Upper lobe of left lung (tissue), 6 donors: ENCODE measurements around the gene ZNF763. TPM values are rescaled to one million over a fixed set of nuclear protein-coding genes. Genes with fewer than 3 reads are reported as not detected.

Experiments
- ATAC-seq, 2 donors: fragments of 200-7000 bp; cut with Tn5 transposase; one replicate each; pipeline ENCODE4 v1.9.1; 2022; ENCODE audit warnings: mild to moderate bottlenecking in 2 of 2, moderate library complexity in 2 of 2; ENCODE audit not compliant: low FRiP score in 2 of 2
- DNase-seq, 2 donors: peaks; one replicate each; pipeline ENCODE4 v3.0.0-alpha.2; 2019 to 2020
- H3K27ac ChIP-seq, 4 donors: fragments of 200-600 bp; sonication (generic); one replicate each; pipeline ENCODE4 v1.5.1; 2016 to 2019
- H3K27me3 ChIP-seq, 4 donors: fragments of 200-600 bp; sonication (generic); one replicate each; pipeline ENCODE4 v1.5.1; 2017 to 2019
- H3K36me3 ChIP-seq, 4 donors: fragments of 200-600 bp; sonication (generic); one replicate each; pipeline ENCODE4 v1.5.1; 2016 to 2019
- H3K4me1 ChIP-seq, 4 donors: fragments of 200-600 bp; sonication (generic); one replicate each; pipeline ENCODE4 v1.5.1; 2018 to 2019
- H3K4me3 ChIP-seq, 4 donors: fragments of 200-600 bp; sonication (generic); one replicate each; pipeline ENCODE4 v1.5.1; 2017 to 2019; ENCODE audit warnings: mild to moderate bottlenecking in 2 of 4, moderate library complexity in 1 of 4
- H3K9me3 ChIP-seq, 4 donors: fragments of 200-600 bp; sonication (generic); one replicate each; pipeline ENCODE4 v1.5.1; 2018 to 2019
- EP300 ChIP-seq, 4 donors: sonication (generic); formaldehyde crosslinking; IDR thresholded peaks; one replicate each; pipeline ENCODE4 v1.5.1; 2017; ENCODE audit warnings: antibody characterized with exemption in 4 of 4, control low read depth in 2 of 4
- POLR2A ChIP-seq, 4 donors: fragments of 450-650 bp; IDR thresholded peaks; one replicate each; pipeline ENCODE4 v1.5.1; 2016 to 2017; ENCODE audit warnings: antibody characterized with exemption in 4 of 4, mild to moderate bottlenecking in 2 of 4
- POLR2AphosphoS5 ChIP-seq, 2 donors: sonication (generic); formaldehyde crosslinking; IDR thresholded peaks; one replicate each; pipeline ENCODE4 v1.5.1; 2017; ENCODE audit warnings: antibody characterized with exemption in 2 of 2
- WGBS, 2 donors: methylation state at CpG; one replicate each; pipeline ENCODE4 v1.1.5; 2017 to 2018; 5-methylcytosine and 5-hydroxymethylcytosine counted together
- total RNA-seq, 6 donors: library from RNA; depleted of rRNA in 4 of 6; stranded (reverse); fragments of >200 nt in 4 of 6; gene quantifications; one replicate each; pipeline versions ENCODE4 v1.1.0 to v1.2.1, GENCODE V29; 2016 to 2021
- TF ChIP-seq, protein P1 (sequence below), 6 experiments: fragments of 450-650 bp in 4 of 6; fragments of 200-600 bp in 2 of 6; sonication (generic) in 2 of 6; IDR thresholded peaks; one replicate each; pipeline ENCODE4 v1.5.1; 2016 to 2019; ENCODE audit warnings: antibody characterized with exemption in 6 of 6
- donor health status: DM: no; HTN: no; CAD: no; lungs with moderate emphysema.
- donor health status: DM: no; HTN: yes; CAD: no; lungs with severe emphysema.

The ZNF763 gene
- total RNA-seq, 6 donors from 2014 or later, result 2.4 to 9.4 (median 5.9) TPM

DNA sequence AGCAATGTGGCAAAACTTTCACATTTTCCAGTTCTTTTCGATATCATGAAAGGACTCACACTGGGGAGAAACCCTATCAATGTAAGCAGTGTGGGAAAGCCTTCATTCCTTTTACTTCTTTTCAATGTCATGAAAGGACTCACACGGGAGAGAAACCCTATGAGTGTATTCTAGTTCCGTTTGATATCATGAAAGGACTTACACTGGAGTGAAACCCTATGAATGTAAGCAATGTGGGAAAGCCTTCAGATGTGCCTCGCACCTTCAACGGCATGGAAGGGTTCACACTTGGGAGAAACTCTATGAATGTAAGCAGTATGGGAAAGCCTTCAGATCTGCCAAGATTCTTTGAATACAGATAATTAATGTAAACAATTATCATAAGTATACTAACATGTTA lies 14.5 kb upstream of the ZNF763 start:
- no peak overlapping the region for H3K4me3 ChIP-seq
- H3K27ac ChIP-seq, result no peak overlapping the region
- H3K9me3 ChIP-seq, result peaks cover 62 to 99% (median 88%) of the 10 kb centered on the region in 4 donors
- H3K36me3 ChIP-seq, result peaks cover 26 to 46% (median 43%) of the 10 kb centered on the region in 4 donors
- no peaks in the 10 kb centered on the region for H3K27me3 ChIP-seq
- ATAC-seq (no peak), DNase-seq (no peak)
- 93 to 98% methylated on average over 5 of the region's 5 CpGs for WGBS, 2 donors
- no peaks in the 10 kb centered on the region for H3K4me1 ChIP-seq
- TF ChIP-seq POLR2A (IDR thresholded peaks at IDR 0.05), result no peak
- TF ChIP-seq, protein P1, sequence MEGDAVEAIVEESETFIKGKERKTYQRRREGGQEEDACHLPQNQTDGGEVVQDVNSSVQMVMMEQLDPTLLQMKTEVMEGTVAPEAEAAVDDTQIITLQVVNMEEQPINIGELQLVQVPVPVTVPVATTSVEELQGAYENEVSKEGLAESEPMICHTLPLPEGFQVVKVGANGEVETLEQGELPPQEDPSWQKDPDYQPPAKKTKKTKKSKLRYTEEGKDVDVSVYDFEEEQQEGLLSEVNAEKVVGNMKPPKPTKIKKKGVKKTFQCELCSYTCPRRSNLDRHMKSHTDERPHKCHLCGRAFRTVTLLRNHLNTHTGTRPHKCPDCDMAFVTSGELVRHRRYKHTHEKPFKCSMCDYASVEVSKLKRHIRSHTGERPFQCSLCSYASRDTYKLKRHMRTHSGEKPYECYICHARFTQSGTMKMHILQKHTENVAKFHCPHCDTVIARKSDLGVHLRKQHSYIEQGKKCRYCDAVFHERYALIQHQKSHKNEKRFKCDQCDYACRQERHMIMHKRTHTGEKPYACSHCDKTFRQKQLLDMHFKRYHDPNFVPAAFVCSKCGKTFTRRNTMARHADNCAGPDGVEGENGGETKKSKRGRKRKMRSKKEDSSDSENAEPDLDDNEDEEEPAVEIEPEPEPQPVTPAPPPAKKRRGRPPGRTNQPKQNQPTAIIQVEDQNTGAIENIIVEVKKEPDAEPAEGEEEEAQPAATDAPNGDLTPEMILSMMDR (IDR thresholded peaks at IDR 0.05), result no peak
- no peak for TF ChIP-seq POLR2AphosphoS5 (IDR thresholded peaks at IDR 0.05)
- TF ChIP-seq EP300 (IDR thresholded peaks at IDR 0.05), result no peak

- WGBS, 2 donors, result 35 to 40% methylated on average over 25 to 26 of the region's 26 CpGs
- peak overlapping the region; percentile 95 to 99 (median 98) for H3K27ac ChIP-seq
- no peaks in the 10 kb centered on the region for H3K9me3 ChIP-seq
- H3K4me3 ChIP-seq, result peak overlapping the region in 3 of 4 donors; percentile 85 to 89 (median 85)
- DNase-seq (peak; percentile 76 to 83), ATAC-seq (peak; percentile 90 to 91)
- peaks cover 14 to 24% (median 17%) of the 10 kb centered on the region in 4 donors for H3K4me1 ChIP-seq
- H3K36me3 ChIP-seq, result no peaks in the 10 kb centered on the region
- no peaks in the 10 kb centered on the region for H3K27me3 ChIP-seq
- TF ChIP-seq POLR2A (IDR thresholded peaks at IDR 0.05) (no peak), EP300 (IDR thresholded peaks at IDR 0.05) (no peak), POLR2AphosphoS5 (IDR thresholded peaks at IDR 0.05) (no peak)
- TF ChIP-seq, protein P1 (IDR thresholded peaks at IDR 0.05), result peak; percentile 69 to 85 (median 80)
Measured at GRCh38 chr19:11963566-11964355, 1.1 kb upstream of the ZNF763 start.

GRCh38 chr19:11964496-11964857 lies 363 bp upstream of the ZNF763 start:
- Histone ChIP-seq H3K4me3 (peak overlapping the region in 3 of 4 donors; percentile 85 to 89 (median 85)), H3K9me3 (no peaks in the 10 kb centered on the region), H3K4me1 (peaks cover 14 to 24% (median 17%) of the 10 kb centered on the region in 4 donors), H3K27me3 (no peaks in the 10 kb centered on the region), H3K36me3 (no peaks in the 10 kb centered on the region), H3K27ac (peak overlapping the region; percentile 95 to 99 (median 98))
- no peak for TF ChIP-seq POLR2AphosphoS5 (IDR thresholded peaks at IDR 0.05)
- TF ChIP-seq, protein P1 (IDR thresholded peaks at IDR 0.05), result peak in 4 of 6 experiments; percentile 16 to 58 (median 29)
- DNase-seq, result peak in 1 of 2 donors; percentile 69
- 5 to 9% methylated on average over 8 of the region's 8 CpGs for WGBS, 2 donors
- peak; percentile 72 to 78 for ATAC-seq

DNA sequence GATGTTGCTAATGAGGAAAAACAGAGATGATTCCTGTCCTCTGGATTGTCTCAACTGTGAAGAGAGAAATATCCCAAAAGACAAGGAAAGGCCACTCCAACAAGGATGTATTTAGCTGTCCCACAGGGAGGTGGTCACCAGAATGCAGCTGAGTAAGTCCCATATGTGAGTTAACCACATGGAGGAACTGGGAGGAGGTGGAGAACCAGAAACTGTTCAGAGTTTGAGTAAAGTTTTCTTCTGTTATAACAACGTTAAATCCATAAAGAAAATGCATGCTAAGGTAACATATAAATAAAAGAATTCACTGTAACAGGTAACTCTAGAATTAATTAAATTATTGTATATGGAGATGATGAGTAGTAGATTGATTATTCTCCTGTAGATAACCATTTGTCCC lies 5.3 kb downstream of the ZNF763 start:
- WGBS, 2 donors, result 72 to 91% methylated on average over 1 of the region's 1 CpG
- Histone ChIP-seq H3K4me3 (no peak overlapping the region), H3K27me3 (no peaks in the 10 kb centered on the region), H3K4me1 (peaks cover 5 to 11% (median 7%) of the 10 kb centered on the region in 4 donors), H3K36me3 (no peaks in the 10 kb centered on the region), H3K27ac (no peak overlapping the region), H3K9me3 (peaks cover 0 to 9% (median 1%) of the 10 kb centered on the region in 4 donors)
- DNase-seq (no peak), ATAC-seq (no peak)
- TF ChIP-seq, protein P1 (IDR thresholded peaks at IDR 0.05), result no peak
- TF ChIP-seq POLR2A (IDR thresholded peaks at IDR 0.05) (no peak), EP300 (IDR thresholded peaks at IDR 0.05) (no peak), POLR2AphosphoS5 (IDR thresholded peaks at IDR 0.05) (no peak)
